Amygdala (tissue), 56 donors: ENCODE results near the gene PRKCI.
A peak's percentile ranks its signal among the peaks of the same experiment; 100 is the strongest.
"Not testable (repeated sequence)": the region's sequence is repeated elsewhere in the genome, so short reads cannot be mapped to it uniquely, and the experiment has no call there.

ENCODE experiments used
- DNase-seq, 56 donors: peaks; one replicate each; lab custom pipeline; 2025; lab: John Stamatoyannopoulos, UW

The PRKCI gene

GRCh38 chr3:170277833-170278580 lies 55.8 kb downstream of the PRKCI start:
- no peak for DNase-seq

- DNase-seq, result no peak
These were observed 56.4 kb downstream of the PRKCI start for GRCh38 chr3:170278627-170279026.

- no peak for DNase-seq
These were observed 68.0 kb downstream of the PRKCI start for GRCh38 chr3:170290194-170290593.

- no peak for DNase-seq
These were observed 73.4 kb downstream of the PRKCI start for GRCh38 chr3:170295586-170295985.

- DNase-seq, result no peak
These were observed 74.5 kb downstream of the PRKCI start for GRCh38 chr3:170296703-170297102.

DNA sequence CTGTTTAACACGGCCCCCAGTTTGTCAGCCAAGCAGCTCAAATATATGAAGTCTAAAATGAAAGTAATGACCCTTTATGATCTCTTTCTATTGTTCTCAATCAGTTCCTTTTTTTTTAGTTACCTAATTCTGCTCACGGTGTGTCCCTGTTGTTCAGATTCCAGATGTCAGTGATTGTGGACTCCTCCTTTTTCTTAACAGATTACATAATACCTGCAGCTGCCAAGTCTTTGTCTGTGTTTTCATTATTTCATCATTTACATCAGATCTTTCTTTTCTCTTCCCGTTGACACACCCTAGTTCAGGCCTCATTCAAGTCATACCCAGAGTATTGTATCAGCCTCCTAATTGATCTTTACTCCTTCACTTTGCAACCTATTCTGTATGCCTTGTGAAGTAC lies 79.2 kb downstream of the PRKCI start:
- DNase-seq, result no peak

DNA sequence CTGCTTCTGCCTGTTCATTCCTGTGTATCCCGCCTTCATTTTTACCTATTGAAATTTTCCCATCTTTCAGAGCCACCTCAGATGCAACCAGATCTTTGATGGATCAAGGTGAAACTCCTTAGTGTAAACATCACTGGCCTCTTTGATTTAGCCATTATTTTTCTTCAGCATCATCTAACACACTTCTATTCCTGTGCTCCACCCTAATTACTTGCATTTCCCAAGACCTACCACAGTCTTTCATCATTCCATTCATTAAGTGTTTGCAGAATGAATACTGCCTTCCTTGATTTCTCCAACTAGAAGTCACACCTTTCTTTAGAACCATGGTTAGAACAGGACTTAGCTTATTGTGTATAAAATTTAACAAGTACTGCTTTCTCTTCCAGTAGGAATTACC lies 79.8 kb downstream of the PRKCI start:
- DNase-seq, result no peak

DNA sequence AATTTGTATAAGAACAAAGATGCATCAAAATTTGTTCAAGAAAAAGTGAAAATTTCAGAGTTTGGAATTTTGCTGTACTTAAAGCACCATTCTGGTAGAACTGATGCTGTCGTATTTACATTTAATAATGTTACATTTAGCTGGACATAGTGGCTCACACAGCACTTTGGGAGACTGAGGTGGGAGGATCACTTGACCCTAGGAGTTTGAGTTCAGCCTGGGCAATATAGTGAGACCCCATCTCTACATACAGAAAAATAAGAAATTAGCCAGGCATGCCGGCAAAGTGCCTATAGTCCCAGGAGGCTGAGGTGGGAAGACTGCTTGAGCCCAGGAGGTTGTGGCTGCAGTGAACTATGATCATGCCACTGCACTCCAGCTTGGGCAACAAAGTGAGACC lies 83.8 kb downstream of the PRKCI start:
- DNase-seq, result no peak

DNA sequence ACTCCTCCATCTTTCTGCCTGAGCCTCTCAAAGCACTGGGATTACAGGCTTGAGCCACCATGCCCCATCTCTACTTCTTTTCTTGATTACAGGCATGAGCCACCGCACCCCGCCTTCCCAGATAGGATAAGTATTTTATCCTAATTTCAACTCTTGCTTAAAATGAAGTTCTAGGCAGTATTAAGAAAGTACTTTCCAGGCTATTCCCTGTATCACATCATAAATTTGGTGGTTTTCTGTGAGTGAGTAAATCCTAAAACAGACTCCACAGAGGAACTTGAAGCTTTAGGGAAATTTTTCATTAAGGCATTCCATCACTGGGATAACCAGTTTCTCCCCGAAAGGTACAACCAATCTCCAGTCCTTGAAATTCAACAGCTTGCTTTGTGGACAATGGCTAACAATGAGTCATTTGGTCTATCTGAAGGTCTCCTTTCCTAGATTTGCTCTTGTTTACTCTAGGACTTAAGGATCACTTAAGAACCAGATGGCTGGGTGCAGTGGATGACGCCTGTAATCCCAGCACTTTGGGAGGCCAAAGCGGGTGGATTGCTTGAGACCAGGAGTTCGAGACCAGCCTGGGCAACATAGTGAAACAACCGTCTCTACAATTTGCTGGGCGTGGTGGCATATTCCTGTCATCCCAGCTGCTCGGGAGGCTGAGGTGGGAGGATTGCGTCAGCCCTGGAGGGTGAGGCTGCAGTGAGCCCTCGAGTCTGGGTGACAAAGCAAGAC lies 85.6 kb downstream of the PRKCI start:
- no peak for DNase-seq

DNA sequence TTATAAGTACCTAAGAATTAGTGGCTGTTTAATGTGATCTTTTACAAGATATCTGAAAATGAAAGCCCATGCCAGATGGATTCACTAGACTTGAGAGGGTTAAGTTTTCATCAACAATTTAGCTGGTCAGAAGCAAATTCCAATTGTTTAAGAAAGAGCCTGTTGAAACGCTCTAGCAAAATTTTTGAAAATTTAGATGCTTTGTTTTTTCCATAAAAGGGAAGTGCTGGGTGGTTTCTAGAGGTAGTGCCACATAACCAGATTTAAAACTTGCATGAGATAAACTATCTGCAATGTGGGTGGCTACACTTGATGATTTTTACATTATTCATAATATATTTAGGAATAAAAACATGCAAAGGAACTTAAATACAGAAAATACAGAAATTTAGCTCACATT lies 86.8 kb downstream of the PRKCI start:
- DNase-seq, result no peak

DNA sequence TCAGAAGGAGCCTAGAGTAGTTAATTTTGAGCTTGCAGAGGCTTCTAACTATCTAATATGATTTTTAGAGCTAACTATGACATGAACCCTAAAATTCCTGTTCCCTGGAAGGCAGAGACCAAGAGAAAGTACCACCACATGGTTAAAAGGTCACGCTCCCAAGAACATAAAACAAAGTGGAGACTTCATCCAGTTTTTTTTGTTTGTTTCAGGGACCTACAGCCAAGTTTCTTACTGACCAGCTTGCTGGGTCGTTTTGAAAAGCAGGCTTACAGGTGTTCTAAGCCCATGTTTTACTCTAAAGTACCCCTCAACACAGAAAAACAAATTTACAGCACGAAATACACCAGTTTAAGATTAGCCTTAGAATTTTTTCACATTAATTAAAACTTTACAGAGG lies 95.7 kb downstream of the PRKCI start:
- no peak for DNase-seq

GRCh38 chr3:170320461-170321121 lies 98.4 kb downstream of the PRKCI start:
- DNase-seq, result no peak

GRCh38 chr3:170321321-170322034 lies 99.3 kb downstream of the PRKCI start:
- peak in 1 of 56 donors; percentile 1 for DNase-seq

DNA sequence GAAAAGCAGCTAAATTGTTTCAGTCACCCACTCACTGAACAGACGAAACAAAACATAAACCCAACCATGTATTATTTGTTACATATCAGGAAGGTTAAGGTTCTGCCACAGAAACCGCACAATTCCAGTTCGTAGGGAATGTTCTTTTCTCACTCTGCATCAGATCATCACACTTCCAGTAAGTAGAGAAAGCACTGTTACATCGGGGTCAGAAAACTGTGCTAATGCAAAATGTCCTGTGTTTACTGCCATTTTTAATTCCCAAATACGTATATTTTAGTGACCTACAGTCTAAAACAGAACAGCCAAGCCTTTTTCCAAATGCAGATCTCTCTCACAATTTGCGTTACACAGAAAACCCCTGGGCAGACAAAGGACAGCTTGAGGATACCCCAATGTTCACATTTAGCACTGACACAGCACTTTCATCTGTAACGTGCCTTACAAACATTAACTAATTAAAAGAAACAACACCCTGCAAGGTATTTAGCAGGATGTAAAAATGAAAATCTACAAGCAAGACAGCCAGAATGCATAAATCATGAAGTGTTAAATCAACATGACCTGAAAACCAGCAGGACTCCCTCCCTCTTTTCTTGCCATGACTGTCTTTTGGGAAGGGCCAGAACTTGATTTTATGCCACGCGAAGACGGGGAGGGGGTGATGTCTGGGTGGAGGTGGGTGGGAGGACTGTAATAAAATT lies 100.5 kb downstream of the PRKCI start:
- peak in 1 of 56 donors; percentile 12 for DNase-seq

DNA sequence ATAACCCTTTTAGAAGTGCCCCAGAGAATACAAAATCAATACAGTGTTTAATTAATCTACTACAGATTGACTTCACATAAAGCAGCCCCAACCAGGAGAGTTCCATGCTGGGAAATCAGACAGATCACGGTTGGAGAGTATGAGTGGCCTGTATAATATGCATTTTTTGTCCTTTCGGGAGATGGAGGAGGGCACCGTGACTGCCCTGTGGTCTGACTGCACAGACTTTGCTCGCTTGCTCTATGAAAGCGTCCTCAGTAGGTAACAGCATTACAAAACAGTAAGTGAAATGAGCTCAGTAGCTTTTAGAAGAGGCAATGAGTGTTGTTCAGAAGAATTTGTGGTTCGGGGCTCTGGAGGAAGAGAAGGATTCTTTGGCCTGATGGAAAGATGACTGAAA lies 101.1 kb downstream of the PRKCI start:
- no peak for DNase-seq

GRCh38 chr3:170324962-170325361 lies 102.7 kb downstream of the PRKCI start:
- no peak for DNase-seq

DNA sequence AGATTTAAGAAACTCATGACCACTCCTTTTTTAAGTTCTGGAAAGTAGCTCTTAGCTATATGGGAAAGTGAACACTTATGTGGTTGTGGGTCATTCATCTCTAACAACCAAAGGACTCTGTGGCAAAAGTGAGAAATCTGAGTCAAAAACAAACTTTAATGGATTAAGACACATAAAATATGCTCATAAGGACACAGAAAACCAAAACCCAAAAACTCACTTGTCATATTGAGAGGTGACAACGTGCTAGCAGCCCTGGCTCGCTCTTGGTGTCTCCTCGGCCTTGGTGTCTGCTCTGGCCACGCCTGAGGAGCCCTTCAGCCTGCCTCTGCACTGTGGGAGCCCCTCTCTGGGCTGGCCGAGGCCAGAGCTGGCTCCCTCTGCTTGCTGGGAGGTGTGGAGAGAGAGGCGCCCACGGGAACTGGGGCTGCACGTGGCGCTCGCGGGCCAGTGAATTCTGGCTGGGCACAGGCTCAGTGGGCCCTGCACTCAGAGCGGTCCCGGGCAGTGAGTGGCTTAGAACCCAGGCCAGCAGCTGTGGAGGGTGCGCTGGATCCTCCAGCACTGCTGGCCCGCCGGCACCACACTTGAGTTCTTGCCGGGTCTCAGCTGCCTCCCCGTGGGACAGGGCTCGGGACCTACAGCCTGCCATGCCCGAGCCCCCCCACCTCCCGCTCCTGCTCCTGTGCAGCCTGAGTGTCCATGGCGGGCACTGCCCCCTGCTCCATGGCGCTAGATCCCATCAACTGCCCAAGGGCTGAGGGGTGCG lies 105.0 kb downstream of the PRKCI start:
- no peak for DNase-seq

- DNase-seq, result not testable (repeated sequence)
These were observed 105.8 kb downstream of the PRKCI start for GRCh38 chr3:170327868-170328548.

DNA sequence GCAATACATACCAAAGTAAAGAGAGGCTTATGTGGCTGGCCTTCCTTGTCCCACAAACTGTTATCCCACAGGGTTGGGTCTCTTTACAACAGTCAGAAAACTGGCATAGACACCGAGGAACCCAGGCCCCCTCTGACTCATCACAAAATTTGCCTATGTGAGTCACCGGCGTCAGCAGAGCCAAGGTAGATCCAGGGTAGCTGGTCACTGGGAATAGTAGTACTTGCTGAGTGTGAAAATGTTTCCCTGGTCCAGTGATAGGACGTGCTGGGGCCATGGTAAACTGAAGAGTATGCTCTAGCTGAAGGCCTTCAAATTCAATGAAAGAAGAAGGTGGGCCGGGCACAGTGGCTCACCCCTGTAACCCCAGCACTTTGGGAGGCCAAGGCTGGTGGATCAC lies 108.1 kb downstream of the PRKCI start:
- no peak for DNase-seq
